ENCODE results near the gene FAM3D.
"Not testable (repeated sequence)": the region's sequence is repeated elsewhere in the genome, so short reads cannot be mapped to it uniquely, and the experiment has no call there.

The FAM3D gene

DNA sequence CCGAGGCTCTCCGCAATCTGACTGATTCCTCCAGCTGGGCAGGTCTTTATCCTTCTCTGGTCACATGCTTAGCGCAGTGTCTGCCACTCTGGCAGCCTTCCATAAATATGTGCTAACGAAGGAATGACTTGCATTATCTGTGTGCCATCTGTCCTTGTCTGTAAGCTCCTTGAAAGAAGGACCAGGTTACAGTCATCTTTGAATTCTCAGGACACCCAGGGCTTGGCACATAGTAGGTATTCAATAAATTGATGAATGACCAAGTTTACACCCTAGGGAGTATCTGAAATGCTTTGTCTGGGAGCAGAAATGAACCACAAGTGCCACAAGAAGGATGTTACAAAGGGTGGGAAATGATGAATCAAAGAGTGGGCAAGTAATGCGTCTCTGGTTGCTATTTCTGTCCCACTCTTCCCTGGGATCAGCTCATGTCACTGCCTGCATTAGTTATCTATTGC, 16.5 kb upstream of the FAM3D start:
- DNase-seq = peak; percentile 10

DNA sequence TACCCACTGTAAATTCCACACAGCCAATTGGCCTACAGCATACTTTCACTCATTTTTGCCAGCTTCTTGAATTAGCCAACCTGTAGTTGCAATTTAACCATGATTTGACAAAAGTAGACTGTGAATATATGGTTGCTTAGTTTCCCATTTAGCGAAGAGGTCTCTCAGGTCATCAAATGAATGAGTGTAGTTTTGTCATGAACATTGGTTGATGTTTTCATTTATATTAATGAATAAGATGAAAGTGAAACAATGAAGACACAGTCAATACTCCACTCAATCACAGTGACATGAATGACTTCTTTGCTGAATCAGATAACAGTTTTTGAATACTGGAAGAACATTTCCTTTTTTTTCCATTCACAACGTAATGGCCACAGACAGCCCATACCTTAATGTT, 15.3 kb upstream of the FAM3D start:
- no peak for DNase-seq

DNA sequence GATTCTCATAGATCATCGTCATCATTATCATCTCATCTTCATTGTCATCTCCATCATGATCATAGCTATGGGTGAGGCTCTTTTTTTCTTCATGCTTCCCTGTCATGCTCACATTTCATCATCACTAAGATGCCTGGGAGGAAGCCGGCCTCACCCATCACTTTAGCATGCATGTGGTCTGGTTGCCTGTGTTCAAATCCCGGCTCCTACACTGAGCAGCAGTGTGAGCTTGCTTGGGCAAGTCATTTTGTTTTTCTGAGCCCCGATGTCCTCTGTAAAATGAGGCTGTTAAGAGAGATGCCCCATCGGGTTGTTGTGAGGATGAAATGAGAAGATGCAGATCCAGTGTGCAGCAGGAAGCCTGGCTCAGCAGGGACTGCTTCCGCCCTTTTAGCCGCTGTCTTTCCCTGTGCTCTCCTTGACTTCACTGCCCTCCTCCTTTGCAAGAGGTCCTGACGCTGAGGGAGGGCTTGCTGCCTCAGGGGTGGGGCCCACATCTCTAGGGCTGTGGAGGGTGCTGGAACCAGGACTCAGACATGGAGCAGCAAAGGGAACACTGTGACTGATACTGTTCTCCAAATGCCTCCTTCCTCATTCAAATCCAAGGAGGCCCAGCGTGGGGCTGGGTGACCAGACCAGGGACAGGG, 14.4 kb upstream of the FAM3D start:
- DNase-seq = no peak

- no peak for DNase-seq
Measured at GRCh38 chr3:58679974-58680666, 13.5 kb upstream of the FAM3D start.

- DNase-seq = no peak
Measured at GRCh38 chr3:58679446-58679845, 12.9 kb upstream of the FAM3D start.

DNA sequence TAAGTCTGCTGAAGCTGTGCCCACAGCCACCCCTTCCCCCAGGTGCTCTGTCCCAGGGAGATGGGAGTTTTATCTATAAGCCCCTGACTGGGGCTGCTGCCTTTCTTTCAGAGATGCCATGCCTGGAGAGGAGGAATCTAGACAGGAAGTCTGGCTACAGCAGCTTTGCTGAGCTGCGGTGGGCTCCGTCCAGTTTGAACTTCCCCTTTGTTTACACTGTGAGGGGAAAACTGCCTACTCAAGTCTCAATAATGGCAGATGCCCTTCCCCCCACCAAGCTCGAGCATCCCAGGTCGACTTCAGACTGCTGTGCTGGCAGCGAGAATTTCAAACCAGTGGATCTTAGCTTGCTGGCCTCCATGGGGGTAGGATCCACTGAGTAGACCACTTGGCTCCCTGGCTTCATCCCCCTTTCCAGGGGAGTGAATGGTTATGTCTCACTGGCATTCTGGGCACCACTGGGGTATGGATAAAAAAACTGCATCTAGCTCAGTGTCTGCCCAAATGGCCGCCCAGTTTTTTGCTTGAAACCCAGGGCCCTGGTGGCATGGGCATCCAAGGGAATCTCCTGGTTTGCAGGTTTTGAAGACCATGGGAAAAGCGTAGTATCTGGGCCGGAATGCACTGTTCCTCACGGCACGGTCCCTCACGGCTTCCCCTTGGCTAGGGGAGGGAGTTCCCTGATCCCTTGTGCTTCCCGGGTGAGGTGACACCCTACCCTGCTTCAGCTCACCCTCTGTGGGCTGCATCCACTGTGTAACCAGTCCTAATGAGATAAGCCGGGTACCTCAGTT, 11.8 kb upstream of the FAM3D start:
- DNase-seq = not testable (repeated sequence)

DNA sequence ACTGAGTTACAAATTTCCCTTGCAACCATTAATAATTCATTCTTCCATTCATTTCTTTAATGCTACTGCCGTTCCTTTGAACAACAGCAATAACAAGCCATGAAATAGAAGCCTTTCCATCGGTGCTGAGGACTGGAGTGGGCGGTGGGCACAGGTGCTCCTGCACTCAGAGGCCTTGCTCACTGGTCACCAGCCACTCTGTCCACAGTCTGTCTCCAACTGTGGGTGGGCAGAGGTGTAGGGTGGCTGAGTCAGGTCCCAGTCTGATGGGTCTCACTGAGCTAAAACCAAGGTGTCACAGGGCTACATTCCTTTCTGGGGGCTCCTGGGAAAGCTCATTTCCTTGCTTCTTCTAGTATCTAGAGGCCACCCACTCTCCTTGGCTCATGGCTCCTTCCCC, 6.3 kb upstream of the FAM3D start:
- DNase-seq = no peak

DNA sequence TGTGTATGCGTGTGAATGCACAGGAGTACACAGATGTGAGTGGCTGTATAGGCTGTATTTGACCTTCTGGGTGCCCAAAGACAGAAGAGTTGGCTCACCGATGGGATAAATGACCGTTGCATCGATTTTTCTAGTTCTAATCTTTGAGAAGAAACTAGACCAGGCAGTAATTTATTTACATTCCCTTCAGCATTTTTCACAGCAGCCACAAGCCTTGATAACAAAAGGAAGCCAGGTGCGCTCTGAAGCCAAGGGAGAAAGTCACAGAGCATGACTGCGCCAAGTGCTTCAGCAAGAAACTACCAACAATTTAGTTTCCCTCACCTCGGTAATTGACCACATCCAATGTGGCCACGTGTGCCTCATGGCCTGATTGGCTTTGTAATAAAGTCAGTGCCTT, 5.9 kb upstream of the FAM3D start:
- peak; percentile 59 for DNase-seq

GRCh38 chr3:58670506-58671135, 4.0 kb upstream of the FAM3D start:
- DNase-seq = peak; percentile 42

DNA sequence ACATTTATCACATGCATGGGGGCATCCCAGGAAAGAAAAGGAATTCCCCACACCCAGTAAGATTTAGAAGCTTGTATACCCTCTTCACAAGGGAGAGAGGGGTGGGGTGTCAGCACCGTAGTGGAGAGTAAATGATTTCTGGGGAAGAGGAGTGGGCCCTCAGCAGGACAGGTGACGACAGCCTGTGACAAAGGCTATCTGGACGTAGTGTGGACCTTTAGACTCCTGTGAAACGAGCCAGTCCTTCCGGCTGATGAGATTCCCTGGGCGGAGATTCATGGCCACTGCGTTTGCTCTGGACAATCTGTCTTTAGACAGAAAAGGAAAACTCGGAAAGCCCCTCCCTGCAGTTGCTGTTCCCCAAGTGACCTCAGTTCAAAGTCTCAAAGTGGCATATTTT, 1.7 kb upstream of the FAM3D start:
- no peak for DNase-seq

- no peak for DNase-seq
Measured at GRCh38 chr3:58667704-58668103, 1.1 kb upstream of the FAM3D start.

DNA sequence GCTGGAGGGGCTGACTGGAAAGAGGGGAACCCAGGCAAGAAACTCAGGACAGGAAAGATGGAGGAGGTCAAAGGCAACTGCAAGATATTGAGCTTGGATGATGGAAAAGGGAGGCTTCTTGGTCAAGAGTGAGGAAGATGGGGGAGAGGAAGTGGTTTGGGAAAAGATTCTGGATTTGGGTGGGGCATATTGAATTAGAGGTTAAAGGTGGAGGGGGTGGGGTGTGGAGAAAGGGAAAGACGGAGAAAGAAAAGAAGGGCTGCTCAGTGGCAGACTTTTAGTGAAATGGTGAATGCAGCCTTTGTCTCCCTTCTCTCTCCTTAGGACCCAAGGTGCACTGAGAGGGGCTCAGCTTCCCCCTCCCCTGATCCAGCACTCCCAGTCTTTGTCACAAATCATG, 655 bp upstream of the FAM3D start:
- DNase-seq = no peak

DNA sequence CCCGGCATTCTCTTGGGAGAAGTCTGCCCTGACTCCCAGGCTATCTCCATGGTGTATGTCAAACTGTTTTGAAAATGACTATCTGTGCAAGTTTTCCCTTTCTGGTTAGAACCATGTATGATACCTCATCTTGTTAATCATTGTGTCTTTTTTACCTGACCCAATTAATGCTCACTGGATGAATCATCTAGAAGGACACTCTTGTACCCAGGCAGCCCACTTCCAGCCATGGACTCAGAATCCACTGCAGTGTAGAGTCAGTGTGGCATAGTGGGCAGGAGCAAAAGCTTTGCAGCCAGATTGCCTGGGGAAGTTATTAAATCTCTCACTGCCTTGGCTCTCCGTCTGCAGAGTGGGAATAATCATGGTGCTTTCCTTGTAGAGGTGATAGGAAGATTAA, 1.2 kb downstream of the FAM3D start:
- no peak for DNase-seq

- DNase-seq = no peak
Measured at GRCh38 chr3:58664611-58665010, 2.0 kb downstream of the FAM3D start.

GRCh38 chr3:58661836-58662420, 4.6 kb downstream of the FAM3D start:
- DNase-seq = no peak

- no peak for DNase-seq
Measured at GRCh38 chr3:58660998-58661397, 5.6 kb downstream of the FAM3D start.

DNA sequence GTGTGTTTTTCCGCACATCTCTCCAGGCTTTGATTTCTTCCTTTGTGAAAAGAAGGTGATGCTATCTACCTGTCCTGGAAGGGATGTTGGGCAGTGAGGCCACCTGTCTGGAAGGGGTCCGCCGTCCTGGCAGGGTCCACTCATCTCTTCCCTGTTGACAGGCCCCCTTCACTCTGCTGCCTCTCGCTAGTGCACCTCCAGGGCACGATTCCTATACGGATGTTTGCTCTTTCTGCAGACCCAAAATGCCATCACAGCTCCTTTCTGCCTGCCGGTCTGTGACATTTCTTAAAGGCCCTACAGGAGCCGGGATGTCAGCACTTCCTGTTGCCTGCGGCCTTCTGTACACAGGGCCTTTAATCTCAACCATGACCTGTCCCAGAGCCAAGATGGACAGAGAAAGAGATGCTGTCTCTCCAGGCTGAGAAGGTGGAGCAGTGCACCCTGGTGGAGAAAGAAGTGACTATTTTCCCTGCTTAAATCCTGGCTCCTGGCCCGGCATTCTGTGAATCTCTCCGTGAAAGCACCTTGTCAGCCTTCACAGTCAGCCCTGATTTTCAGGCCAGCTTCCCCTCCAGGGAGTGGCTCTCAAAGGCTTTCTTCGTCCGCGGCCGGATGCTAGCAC, 7.4 kb downstream of the FAM3D start:
- DNase-seq = no peak

DNA sequence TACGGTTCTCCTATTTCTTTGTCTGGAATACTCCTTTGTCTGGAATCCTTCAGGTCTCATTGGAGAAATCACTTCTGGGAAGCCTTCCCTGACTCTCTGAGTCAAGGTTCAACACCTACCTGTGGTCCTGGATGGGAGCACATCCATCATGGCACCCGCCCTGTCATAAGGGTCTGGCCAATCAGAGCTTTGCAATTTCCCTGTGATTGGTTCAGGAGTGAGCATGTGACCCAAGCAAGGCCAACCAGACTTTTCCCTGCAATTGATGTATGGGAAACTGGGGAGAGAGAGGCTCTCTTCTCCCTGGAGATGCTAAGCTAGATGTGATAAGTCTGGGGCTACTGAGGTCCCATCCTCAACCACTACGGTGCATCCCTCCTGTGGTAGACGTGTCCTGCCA, 8.1 kb downstream of the FAM3D start:
- DNase-seq = no peak

DNA sequence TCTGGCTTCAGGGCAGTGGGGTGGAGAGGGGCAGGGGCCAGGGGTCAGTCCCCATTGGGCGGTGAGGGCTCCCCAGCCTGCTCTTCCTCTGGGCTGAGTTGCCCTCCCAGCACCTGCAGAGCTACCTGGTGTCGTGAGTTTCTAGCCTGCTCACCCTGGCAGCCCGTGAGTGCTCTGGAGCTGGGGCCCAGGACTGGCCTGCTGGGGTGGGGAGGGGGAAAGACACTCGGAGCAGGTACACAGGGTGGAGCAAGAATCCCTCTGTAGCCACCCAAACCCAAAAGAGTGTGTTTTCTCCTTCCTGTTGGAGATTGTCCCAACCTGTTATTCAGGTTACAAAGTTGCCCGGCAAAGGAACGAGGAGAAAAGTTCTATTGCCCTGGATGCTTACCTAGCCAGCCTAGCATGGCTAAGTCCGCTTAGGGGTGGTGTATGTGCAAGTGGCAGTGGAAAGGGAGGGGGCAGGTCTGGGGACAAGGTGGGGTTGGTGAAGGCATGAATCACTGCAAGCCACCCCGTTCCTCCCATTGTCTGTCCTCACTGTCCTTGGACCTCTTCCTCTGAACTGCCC, 8.9 kb downstream of the FAM3D start:
- DNase-seq = no peak

DNA sequence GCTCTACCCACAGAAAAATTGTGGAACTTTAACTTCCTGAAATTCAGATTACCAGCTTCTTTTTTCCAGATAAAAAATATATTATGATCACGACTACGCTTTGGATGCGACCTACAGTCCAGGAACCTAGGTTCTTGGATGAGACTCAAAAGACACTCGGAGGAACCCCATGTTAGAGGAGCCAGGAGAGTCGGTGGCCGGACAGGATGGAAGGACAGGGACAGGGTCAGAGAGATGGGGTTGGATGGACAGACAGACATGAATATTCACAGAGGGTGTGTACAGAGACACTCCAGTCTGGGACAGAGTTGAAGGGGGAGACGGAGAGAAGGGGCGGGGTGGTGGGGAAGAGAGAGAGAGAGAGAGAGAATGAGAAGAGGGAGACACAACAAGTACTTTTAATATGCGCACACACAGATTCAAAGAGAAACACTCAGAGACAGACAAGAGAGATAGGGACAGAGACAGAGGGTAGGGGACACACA, 9.5 kb downstream of the FAM3D start:
- no peak for DNase-seq

DNA sequence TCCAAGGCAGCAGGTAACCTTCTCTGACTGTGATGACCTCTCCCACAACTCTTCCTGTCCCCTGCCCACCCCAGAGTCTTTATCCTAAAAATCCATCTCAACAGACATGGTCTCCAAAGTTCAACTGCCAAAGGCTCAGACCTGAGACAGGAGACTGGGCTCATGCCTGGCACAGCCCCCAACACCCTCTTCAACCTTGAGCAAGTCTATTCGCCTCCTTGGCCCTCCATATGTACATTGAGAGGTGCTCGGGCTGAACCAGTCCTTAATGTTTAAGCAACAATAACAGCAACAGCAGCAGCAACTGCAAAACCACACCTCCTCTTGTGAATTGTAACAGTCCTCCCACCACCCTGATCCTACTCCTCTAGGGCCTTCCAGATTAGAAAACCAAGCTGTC, 9.9 kb downstream of the FAM3D start:
- DNase-seq = no peak

- no peak for DNase-seq
Measured at GRCh38 chr3:58654466-58654865, 12.1 kb downstream of the FAM3D start.

Data from NCI-H345 (cell line).